PC-9 (cell line): ENCODE results near the gene MGLL. TPM values are rescaled to one million over a fixed set of nuclear protein-coding genes. Genes with fewer than 3 reads are reported as not detected.

Source experiments
- BruUV-seq: library from RNA; stranded (reverse); fragments of 400-500 nt; replicated peaks from 2 replicates; lab custom pipeline; 2021; lab: Mats Ljungman, UMichigan
- CTCF ChIA-PET: fragments of 300-600 bp; sonication (Branson Sonifier 250); formaldehyde crosslinking; loops from one replicate; lab custom pipeline; 2022; ENCODE audit warnings: antibody characterized with exemption; lab: Charles Lee
- POLR2A ChIA-PET: fragments of 300-600 bp; sonication (Branson Sonifier 250); formaldehyde crosslinking; loops from one replicate; lab custom pipeline; 2022; ENCODE audit warnings: antibody characterized with exemption; ENCODE audit not compliant: unreplicated experiment; lab: Charles Lee
- DNase-seq, 2 experiments: peaks; one replicate each; pipeline versions ENCODE4 v3.0.0 to v3.0.0-alpha.2; 2015 to 2022; ENCODE audit warnings: mixed read lengths in 1 of 2
- H2AFZ ChIP-seq: fragments of 200-600 bp; sonication (generic); 2 replicates; pipeline ENCODE4 v1.8.1; 2017; ENCODE audit warnings: antibody characterized with exemption
- H3F3A ChIP-seq: fragments of 200-600 bp; sonication (generic); 2 replicates; pipeline ENCODE4 v1.8.1; 2017; ENCODE audit warnings: antibody characterized with exemption, mild to moderate bottlenecking, low read depth; ENCODE audit not compliant: insufficient read depth
- H3K27ac ChIP-seq: fragments of 200-600 bp; sonication (generic); 2 replicates; pipeline ENCODE4 v1.6.1; 2016; ENCODE audit warnings: mixed run types
- H3K27me3 ChIP-seq: fragments of 200-600 bp; sonication (generic); 2 replicates; pipeline ENCODE4 v1.6.1; 2016; ENCODE audit warnings: low read depth, mixed run types; ENCODE audit not compliant: insufficient read depth
- H3K36me3 ChIP-seq: fragments of 200-600 bp; sonication (generic); 2 replicates; pipeline ENCODE4 v1.6.1; 2016; ENCODE audit warnings: low read depth, mixed run types
- H3K4me1 ChIP-seq: fragments of 200-600 bp; sonication (generic); replicated peaks from 2 replicates; pipeline ENCODE4 v1.6.1; 2016; ENCODE audit warnings: mixed run types; ENCODE audit not compliant: insufficient read depth
- H3K4me2 ChIP-seq: fragments of 200-600 bp; sonication (generic); 2 replicates; pipeline ENCODE4 v1.6.1; 2017; ENCODE audit warnings: mixed run types
- H3K4me3 ChIP-seq: fragments of 200-600 bp; sonication (generic); 2 replicates; pipeline ENCODE4 v1.6.1; 2016; ENCODE audit warnings: mixed run types
- H3K79me2 ChIP-seq: fragments of 200-600 bp; sonication (generic); 2 replicates; pipeline ENCODE4 v1.6.1; 2017; ENCODE audit warnings: low read depth, mixed run types
- H3K9me2 ChIP-seq: fragments of 200-600 bp; sonication (generic); 2 replicates; pipeline ENCODE4 v1.8.1; 2017; ENCODE audit warnings: mild to moderate bottlenecking; ENCODE audit not compliant: insufficient read depth
- H3K9me3 ChIP-seq: fragments of 200-600 bp; sonication (generic); 2 replicates; pipeline ENCODE4 v1.8.1; 2016; ENCODE audit warnings: low read depth; ENCODE audit not compliant: insufficient read depth
- H4K20me1 ChIP-seq: fragments of 200-600 bp; sonication (generic); 2 replicates; pipeline ENCODE4 v1.8.1; 2017; ENCODE audit not compliant: insufficient read depth
- CTCF ChIP-seq: fragments of 200-600 bp; sonication (generic); conservative IDR thresholded peaks from 2 replicates; pipeline ENCODE4 v1.6.1; 2017; ENCODE audit warnings: mixed run types, antibody characterized with exemption, mild to moderate bottlenecking, moderate library complexity
- EZH2 ChIP-seq: fragments of 200-600 bp; sonication (generic); IDR thresholded peaks from 2 replicates; pipeline ENCODE4 v1.8.0; 2017; ENCODE audit warnings: antibody characterized with exemption, low read depth
- intact Hi-C: fragments of 100-400 bp; cut with micrococcal nuclease; formaldehyde crosslinking; loops from one replicate; pipeline ENCODE4 v1.10.0; 2022; ENCODE audit not compliant: unreplicated experiment
- total RNA-seq: library from RNA; stranded (reverse); gene quantifications from 2 replicates; pipeline ENCODE4 v1.2.3, GENCODE V29; 2021

Gene MGLL
- total RNA-seq, 1 experiment from 2014 or later: 30.7 TPM

- H3K4me3 ChIP-seq: no peak overlapping the region
- no TSS peak for BruUV-seq
- no peak overlapping the region for H3K4me2 ChIP-seq
- POLR2A ChIA-PET: interaction anchor here (0.6 kb wide), 1 partner anchor 214 kb away, joined by 3 read pairs; no protein-coding TSS in a partner anchor
- no peaks in the 10 kb centered on the region for H3K27me3 ChIP-seq
- no peaks in the 10 kb centered on the region for H3K9me3 ChIP-seq
- H3F3A ChIP-seq: 0 out of 2 replicates have a peak, but pooled peaks cover 5% of the 10 kb centered on the region
- no peaks in the 10 kb centered on the region for H3K4me1 ChIP-seq
- H3K36me3 ChIP-seq: no peaks in the 10 kb centered on the region
- no peak for DNase-seq
- H3K9me2 ChIP-seq: no peaks in the 10 kb centered on the region
- intact Hi-C loops: no loop called here
- no peaks in the 10 kb centered on the region for H3K79me2 ChIP-seq
- no peaks in the 10 kb centered on the region for H4K20me1 ChIP-seq
- CTCF ChIA-PET: no interaction called here
- H3K27ac ChIP-seq: no peak overlapping the region
- no peak overlapping the region for H2AFZ ChIP-seq
- no peak for TF ChIP-seq EZH2
- TF ChIP-seq CTCF: no peak
These were observed 121.9 kb downstream of the MGLL start for GRCh38 chr3:127700406-127700805.

GRCh38 chr3:127699416-127700300 lies 122.7 kb downstream of the MGLL start:
- 0 out of 2 replicates have a peak, but pooled peaks cover 5% of the 10 kb centered on the region for H3F3A ChIP-seq
- BruUV-seq: no TSS peak
- H3K79me2 ChIP-seq: no peaks in the 10 kb centered on the region
- DNase-seq: no peak
- H3K4me2 ChIP-seq: no peak overlapping the region
- no peaks in the 10 kb centered on the region for H3K36me3 ChIP-seq
- ChIA-PET POLR2A (no interaction called here), CTCF (interaction anchor here (0.8 kb wide), 1 partner anchor 90 kb away, joined by 3 read pairs; no protein-coding TSS in a partner anchor)
- H3K9me2 ChIP-seq: no peaks in the 10 kb centered on the region
- H3K27me3 ChIP-seq: no peaks in the 10 kb centered on the region
- H2AFZ ChIP-seq: no peak overlapping the region
- TF ChIP-seq EZH2 (no peak), CTCF (no peak)
- no peaks in the 10 kb centered on the region for H3K4me1 ChIP-seq
- H3K9me3 ChIP-seq: no peaks in the 10 kb centered on the region
- H3K27ac ChIP-seq: no peak overlapping the region
- H4K20me1 ChIP-seq: no peaks in the 10 kb centered on the region
- intact Hi-C loops: no loop called here
- H3K4me3 ChIP-seq: no peak overlapping the region

- Histone ChIP-seq H3K36me3 (no peaks in the 10 kb centered on the region), H3K9me3 (no peaks in the 10 kb centered on the region), H3K27me3 (no peaks in the 10 kb centered on the region), H3K4me1 (no peaks in the 10 kb centered on the region), H2AFZ (no peak overlapping the region), H3K27ac (no peak overlapping the region), H4K20me1 (no peaks in the 10 kb centered on the region), H3K79me2 (no peaks in the 10 kb centered on the region), H3K4me2 (no peak overlapping the region), H3K4me3 (no peak overlapping the region), H3K9me2 (no peaks in the 10 kb centered on the region), H3F3A (0 out of 2 replicates have a peak, but pooled peaks cover 5% of the 10 kb centered on the region)
- ChIA-PET CTCF (interaction anchor here (0.6 to 0.8 kb wide), 2 partner anchors 91 to 357 kb away, joined by 3 read pairs; no protein-coding TSS in a partner anchor), POLR2A (no interaction called here)
- no TSS peak for BruUV-seq
- no peak for TF ChIP-seq EZH2
- no peak for TF ChIP-seq CTCF
- intact Hi-C loops: no loop called here
- DNase-seq: no peak
These were observed 123.5 kb downstream of the MGLL start for GRCh38 chr3:127698691-127699415.
